ENCODE data around the gene CIC. TPM values are rescaled to one million over a fixed set of nuclear protein-coding genes. Genes with fewer than 3 reads are reported as not detected.
A peak's percentile ranks its signal among the peaks of the same experiment; 100 is the strongest.

CIC gene
- total and polyA plus RNA-seq, 9 of the 15 experiments (the other 6 are each of a cell fraction or from before 2014, with no cell fraction given), result 0.07 to 44.7 (median 8.6) TPM

DNA sequence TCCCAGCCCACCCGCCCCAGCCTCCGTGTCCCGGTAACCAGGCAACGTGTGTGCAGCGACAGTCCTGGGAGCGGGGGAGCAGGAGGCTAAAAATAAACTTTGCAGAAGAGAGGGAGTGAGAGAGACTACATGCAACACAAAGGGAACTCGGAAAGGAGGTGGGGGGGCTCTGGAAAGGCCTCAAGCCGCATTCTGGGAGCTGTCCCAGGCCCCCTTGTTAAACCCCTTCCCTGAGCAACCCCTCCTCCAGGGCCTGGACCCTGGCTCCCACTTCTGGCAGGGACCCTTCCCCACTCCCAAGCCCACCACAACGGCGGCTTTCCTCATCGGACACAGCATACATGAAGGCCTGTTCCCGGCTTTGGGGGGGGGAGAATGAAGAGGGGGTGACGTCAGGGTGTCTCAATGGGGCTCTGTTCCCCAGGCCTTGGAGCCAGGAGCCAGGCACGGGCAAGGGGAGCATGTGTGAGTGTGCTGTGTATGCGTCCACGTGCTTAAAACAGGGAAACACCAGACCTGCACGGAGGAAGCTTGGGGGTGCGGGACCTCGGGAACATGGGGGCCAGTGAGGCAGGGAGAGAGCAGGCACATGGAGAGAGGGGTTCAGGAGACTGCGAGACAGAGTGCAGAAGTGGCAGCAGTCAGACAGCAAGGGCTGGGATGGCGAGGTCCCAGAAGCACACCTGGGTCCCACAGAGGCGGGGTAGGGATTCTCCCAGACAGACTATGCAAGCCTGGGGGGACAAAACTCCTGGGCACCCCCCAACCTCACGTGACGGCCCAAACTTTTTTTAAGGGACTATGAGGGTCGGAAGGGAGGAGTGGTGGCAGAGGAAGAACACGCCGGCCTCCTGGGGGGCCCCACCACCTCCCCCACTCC lies 16.4 kb upstream of the CIC start (continued):
- TF ChIP-seq MLLT1 (IDR thresholded peaks at IDR 0.05), result no peak
- TF ChIP-seq ZNF717 (CRISPR knock-in tag; IDR thresholded peaks at IDR 0.05), result no peak
- TF ChIP-seq TEAD4 (IDR thresholded peaks at IDR 0.05; ENCODE audit: low read length), result no peak
- TF ChIP-seq TEAD4 (CRISPR knock-in tag; IDR thresholded peaks at IDR 0.05; ENCODE audit: borderline replicate concordance), result no peak
- no peak for TF ChIP-seq ZNF212 (CRISPR knock-in tag; IDR thresholded peaks at IDR 0.05)
- TF ChIP-seq ETV5 (CRISPR knock-in tag; IDR thresholded peaks at IDR 0.05; ENCODE audit: low read depth), result no peak
- peak; percentile 19; the same call in 1 of the 2 replicates for TF ChIP-seq MYC (IDR thresholded peaks at IDR 0.05; ENCODE audit: low read depth, low read length)
- TF ChIP-seq MYC (CRISPR knock-in tag; IDR thresholded peaks at IDR 0.05; ENCODE audit: borderline replicate concordance, low read depth), result 0 out of 2 replicates have a peak, but pooled peaks have one; percentile 16
- no peak for TF ChIP-seq E4F1 (CRISPR knock-in tag; IDR thresholded peaks at IDR 0.05; ENCODE audit: borderline replicate concordance)
- no peak for TF ChIP-seq LEF1 (IDR thresholded peaks at IDR 0.05)
- TF ChIP-seq, protein P1, sequence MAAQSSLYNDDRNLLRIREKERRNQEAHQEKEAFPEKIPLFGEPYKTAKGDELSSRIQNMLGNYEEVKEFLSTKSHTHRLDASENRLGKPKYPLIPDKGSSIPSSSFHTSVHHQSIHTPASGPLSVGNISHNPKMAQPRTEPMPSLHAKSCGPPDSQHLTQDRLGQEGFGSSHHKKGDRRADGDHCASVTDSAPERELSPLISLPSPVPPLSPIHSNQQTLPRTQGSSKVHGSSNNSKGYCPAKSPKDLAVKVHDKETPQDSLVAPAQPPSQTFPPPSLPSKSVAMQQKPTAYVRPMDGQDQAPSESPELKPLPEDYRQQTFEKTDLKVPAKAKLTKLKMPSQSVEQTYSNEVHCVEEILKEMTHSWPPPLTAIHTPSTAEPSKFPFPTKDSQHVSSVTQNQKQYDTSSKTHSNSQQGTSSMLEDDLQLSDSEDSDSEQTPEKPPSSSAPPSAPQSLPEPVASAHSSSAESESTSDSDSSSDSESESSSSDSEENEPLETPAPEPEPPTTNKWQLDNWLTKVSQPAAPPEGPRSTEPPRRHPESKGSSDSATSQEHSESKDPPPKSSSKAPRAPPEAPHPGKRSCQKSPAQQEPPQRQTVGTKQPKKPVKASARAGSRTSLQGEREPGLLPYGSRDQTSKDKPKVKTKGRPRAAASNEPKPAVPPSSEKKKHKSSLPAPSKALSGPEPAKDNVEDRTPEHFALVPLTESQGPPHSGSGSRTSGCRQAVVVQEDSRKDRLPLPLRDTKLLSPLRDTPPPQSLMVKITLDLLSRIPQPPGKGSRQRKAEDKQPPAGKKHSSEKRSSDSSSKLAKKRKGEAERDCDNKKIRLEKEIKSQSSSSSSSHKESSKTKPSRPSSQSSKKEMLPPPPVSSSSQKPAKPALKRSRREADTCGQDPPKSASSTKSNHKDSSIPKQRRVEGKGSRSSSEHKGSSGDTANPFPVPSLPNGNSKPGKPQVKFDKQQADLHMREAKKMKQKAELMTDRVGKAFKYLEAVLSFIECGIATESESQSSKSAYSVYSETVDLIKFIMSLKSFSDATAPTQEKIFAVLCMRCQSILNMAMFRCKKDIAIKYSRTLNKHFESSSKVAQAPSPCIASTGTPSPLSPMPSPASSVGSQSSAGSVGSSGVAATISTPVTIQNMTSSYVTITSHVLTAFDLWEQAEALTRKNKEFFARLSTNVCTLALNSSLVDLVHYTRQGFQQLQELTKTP (IDR thresholded peaks at IDR 0.05; ENCODE audit: low read depth in 1 of 2, partially characterized antibody in 2 of 2), result no peak
- no peak for TF ChIP-seq RBM34 (IDR thresholded peaks at IDR 0.05; ENCODE audit: borderline replicate concordance, insufficient read depth, low read length)
- TF ChIP-seq ARID1B (IDR thresholded peaks at IDR 0.05), result 0 out of 2 replicates have a peak, but pooled peaks have one; percentile 6
- TF ChIP-seq ZBTB43 (CRISPR knock-in tag; IDR thresholded peaks at IDR 0.05), result no peak
- TF ChIP-seq ZNF175 (CRISPR knock-in tag; IDR thresholded peaks at IDR 0.05; ENCODE audit: low read depth), result no peak
- no peak for TF ChIP-seq RHOXF2B (CRISPR knock-in tag; conservative IDR thresholded peaks at IDR 0.05)
- TF ChIP-seq MCM5 (IDR thresholded peaks at IDR 0.05; ENCODE audit: low read depth), result no peak
- peak in 1 of 2 experiments; percentile 42; a peak in 2 of 4 replicates for TF ChIP-seq FOXK2 (conservative IDR thresholded peaks at IDR 0.05 in 1 of 2, IDR thresholded peaks at IDR 0.05 in 1 of 2; ENCODE audit: low read depth in 2 of 2)
